Stimulated activated CD4-positive, alpha-beta T cell treated with anti-CD3 and anti-CD28 coated beads, Interleukin-2, amount 100 ng/mL, for 24 hours (primary cell): ENCODE measurements around the gene UBE2G2.

Source experiments
- DNase-seq, 2 donors: peaks; one replicate each; pipeline ENCODE4 v3.0.0-alpha.2; 2020

UBE2G2 gene

GRCh38 chr21:44742418-44743153 lies 59.0 kb downstream of the UBE2G2 start:
- no peak for DNase-seq

- no peak for DNase-seq
Measured at GRCh38 chr21:44741921-44742320, 59.7 kb downstream of the UBE2G2 start.

- DNase-seq, result no peak
Measured at GRCh38 chr21:44740742-44741141, 60.9 kb downstream of the UBE2G2 start.

DNA sequence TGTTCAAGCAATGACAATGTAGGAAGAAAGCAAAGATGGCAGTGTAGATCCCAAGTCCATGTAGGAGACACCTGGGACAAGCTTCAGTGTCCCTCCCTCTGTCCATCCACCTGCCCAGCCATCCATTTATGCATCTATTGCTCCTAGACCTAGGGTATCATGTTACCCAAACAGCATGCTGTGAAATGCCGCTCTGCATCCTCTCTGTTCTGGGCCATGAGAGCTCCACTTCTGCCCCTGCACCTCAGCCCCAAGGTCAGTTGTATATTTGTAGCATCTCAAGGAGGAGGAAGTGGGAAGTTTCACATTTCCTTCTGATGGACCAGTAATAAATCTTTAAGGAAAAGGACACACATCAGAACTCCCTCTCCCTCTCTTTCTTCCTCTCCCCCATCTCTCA lies 62.3 kb downstream of the UBE2G2 start:
- no peak for DNase-seq

GRCh38 chr21:44738621-44739020 lies 63.0 kb downstream of the UBE2G2 start:
- DNase-seq, result no peak

- no peak for DNase-seq
Measured at GRCh38 chr21:44737706-44738354, 63.8 kb downstream of the UBE2G2 start.

DNA sequence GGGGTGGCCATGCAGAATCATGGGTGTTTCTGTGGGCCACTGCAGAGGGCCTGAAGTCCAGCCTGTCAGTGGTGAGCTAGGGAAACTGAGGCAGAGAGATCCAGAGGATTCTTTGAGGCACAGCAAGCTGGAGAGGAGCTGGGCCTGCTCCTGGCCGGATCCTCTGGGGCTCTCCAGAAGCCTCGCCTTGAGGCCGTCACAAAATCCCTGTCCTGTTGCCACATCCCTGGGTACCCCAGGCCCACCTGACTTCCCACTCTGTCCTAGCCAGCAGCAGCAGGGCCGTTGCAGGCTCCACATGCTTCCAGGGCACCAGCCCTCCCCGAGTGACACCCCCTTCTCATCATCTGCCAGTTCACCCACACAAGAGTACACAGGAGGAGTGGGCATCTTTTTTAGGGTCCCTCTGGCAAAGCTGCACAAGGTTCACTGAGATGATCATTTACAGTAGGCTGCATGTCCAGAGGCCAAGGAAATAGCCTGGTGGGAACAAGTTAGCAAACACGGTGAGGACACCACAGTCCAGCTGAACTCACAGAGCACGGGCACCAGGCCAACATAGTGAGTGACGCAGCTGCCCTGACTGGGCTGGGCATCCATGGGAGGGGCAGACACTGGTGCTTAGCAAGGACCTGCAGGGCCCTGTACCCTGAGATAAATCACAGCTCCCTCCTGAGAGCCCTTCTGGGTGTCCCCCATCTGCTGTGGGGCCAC lies 65.2 kb downstream of the UBE2G2 start:
- no peak for DNase-seq

- no peak for DNase-seq
Measured at GRCh38 chr21:44735821-44736220, 65.8 kb downstream of the UBE2G2 start.

DNA sequence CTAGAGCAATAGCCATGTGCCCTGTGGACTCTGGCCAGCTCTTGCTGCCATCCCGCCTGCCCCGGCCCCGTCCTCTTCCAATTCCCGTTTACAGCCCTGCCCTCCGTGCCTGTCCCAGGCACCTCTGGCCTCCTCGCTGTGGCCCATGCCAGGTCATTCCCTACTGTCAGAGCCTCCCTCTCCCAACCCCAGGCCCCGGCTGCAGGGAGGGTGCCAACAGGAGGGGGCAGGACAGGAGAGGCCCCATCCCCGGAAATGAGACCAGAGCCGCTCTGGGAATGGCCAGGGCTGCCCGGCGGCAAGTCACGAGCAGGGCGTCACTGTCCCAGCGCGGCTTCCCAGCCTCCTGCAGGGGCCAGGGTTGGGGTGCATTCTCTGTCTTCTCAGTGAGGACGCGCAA lies 66.8 kb downstream of the UBE2G2 start:
- DNase-seq, result no peak

- DNase-seq, result no peak
Measured at GRCh38 chr21:44734026-44734745, 67.4 kb downstream of the UBE2G2 start.

- no peak for DNase-seq
Measured at GRCh38 chr21:44732956-44733355, 68.7 kb downstream of the UBE2G2 start.

DNA sequence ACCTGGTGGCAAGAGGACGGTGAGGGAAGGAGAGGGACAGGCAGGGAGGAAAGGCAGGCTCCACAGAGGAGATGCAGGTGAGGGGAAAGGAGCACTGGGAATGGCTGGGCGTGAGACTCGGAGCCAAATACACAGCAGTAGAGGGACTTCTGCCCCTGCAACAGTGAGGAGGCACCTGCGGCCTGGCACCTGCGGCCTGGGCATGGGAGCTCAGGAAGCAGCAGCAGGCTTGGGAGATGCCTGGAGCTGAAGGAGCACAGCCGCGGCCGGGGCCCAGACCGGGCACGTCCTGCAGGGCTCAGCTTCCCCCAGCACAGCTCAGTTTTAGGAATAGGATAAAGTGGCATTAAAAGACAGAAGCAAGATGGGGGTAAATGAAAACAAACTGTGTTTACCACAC lies 69.4 kb downstream of the UBE2G2 start:
- DNase-seq, result no peak

DNA sequence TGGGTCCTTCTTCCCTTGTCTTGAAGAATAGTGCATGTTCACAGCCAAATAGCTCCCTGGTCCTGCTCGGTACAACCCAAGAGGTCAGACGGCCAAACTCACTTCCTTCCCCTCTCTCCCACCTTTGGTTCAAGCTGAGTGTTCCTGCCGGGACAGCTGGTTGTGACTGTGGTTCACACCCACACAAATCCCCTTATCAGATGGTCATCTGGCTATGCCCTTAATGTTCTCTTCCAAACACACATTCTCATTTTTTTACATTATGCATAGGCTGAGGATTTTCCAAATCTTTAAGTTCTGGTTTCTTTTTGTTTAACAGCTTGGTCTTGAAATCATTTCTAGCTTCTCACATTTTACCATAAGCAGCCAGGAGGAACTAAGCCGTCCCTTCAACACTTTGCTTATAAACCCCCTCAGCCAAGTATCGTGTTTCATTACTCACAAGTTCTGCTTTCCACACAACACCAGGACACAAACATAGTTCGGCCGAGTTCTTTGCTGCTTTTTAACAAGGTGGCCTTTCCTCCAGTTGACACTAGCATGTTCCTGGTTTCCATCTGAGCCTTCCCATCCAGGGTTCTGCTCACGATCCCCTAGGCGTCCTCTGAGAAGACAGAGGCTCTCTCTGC lies 70.6 kb downstream of the UBE2G2 start:
- no peak for DNase-seq

DNA sequence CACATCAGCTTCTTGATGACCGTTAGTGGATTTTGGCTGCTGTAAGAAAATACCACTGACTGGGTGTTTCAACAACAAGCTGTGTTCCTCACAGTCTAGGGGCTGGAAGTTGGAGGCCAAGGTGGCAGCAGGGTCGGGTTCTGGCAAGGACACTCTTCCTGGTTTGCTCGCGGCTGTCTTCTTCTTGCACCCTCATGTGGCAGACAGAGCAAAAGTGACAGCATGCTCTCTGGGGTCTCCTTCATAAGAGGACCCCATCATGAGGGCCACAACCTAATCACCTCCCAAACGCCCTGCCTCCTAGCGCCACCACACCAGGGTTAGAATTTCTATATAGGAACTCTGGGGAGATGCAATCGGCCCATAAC lies 71.6 kb downstream of the UBE2G2 start:
- DNase-seq, result no peak

- DNase-seq, result no peak
Measured at GRCh38 chr21:44729336-44730027, 72.1 kb downstream of the UBE2G2 start.

DNA sequence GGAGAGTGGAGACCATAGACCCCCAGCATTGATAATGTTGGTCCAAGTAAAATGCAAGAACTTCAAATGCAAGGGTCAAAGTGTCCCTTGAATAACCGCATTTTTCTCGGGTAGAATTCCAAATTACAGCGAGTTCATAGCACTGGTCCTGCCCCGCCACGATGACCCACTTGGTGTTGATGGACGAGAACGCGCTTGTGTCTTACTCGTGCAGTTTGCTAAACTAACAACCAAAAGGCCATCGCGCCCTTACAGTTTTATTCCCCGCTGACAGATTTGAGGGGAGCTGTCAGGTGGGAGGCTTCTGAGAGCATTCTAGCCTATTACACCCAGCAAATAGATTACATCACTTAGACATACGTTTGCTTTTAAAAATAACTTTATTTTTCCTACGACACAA lies 72.9 kb downstream of the UBE2G2 start:
- DNase-seq, result no peak

DNA sequence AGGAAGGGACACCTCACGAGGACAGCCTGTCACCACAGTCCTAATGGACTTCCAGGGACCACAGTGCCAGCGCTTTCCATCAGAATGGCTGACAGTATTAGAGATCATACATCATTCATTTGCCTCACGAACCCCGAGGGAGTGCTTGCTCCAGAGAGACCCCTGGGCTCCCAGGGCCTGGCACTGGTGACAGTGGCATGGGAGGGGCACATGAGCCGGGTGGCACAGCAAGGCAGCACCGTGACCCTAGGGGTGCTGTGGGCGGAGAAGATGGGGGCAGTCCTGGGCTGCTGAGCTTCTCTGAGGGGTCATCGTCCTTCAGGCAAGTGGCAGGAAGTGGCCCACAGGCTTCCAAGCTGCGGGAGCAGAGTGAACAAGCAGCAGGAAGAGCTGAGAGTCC lies 73.9 kb downstream of the UBE2G2 start:
- DNase-seq, result no peak

GRCh38 chr21:44727321-44727720 lies 74.3 kb downstream of the UBE2G2 start:
- DNase-seq, result no peak

GRCh38 chr21:44726826-44727225 lies 74.8 kb downstream of the UBE2G2 start:
- DNase-seq, result no peak

- no peak for DNase-seq
Measured at GRCh38 chr21:44724926-44725325, 76.7 kb downstream of the UBE2G2 start.

- DNase-seq, result no peak
Measured at GRCh38 chr21:44724196-44724595, 77.4 kb downstream of the UBE2G2 start.
